Activated gamma-delta T cell treated with Interleukin-2 at 50 U/mL for 16 hours (primary cell): Measurements from ENCODE around the gene PTER.

Experiments
- DNase-seq: peaks from one replicate; pipeline ENCODE4 v3.0.0-alpha.2; 2020

The PTER gene

GRCh38 chr10:16545116-16545736 lies 108.4 kb downstream of the PTER start:
- DNase-seq: no peak

GRCh38 chr10:16547973-16548372 lies 111.2 kb downstream of the PTER start:
- no peak for DNase-seq

GRCh38 chr10:16559236-16559773 lies 122.5 kb downstream of the PTER start:
- no peak for DNase-seq

- DNase-seq: no peak
These were observed 126.1 kb downstream of the PTER start for GRCh38 chr10:16562891-16563290.
